HL-60 (cell line): ENCODE data around the gene ITGB2.

Experiments
- DNase-seq, 2 experiments: peaks; one replicate each; pipeline ENCODE4 v3.0.0-alpha.2; 2010 to 2020; ENCODE audit warnings: low read depth in 1 of 2, low spot score in 1 of 2
- H3K27ac ChIP-seq: fragments of 250-450 bp; sonication (Bioruptor Pico); replicated peaks from 2 replicates; pipeline ENCODE4 v1.5.1; 2020; ENCODE audit warnings: mild to moderate bottlenecking, moderate library complexity
- H3K27me3 ChIP-seq: fragments of 250-450 bp; sonication (Bioruptor Pico); 2 replicates; pipeline ENCODE4 v1.5.1; 2021; ENCODE audit warnings: mild to moderate bottlenecking, moderate library complexity; ENCODE audit not compliant: insufficient read depth, poor library complexity, severe bottlenecking
- H3K4me3 ChIP-seq: replicated peaks from 2 replicates; pipeline ENCODE4 v1.5.1; 2011; ENCODE audit warnings: mild to moderate bottlenecking, control low read depth, low read length; ENCODE audit not compliant: insufficient read depth
- CTCF ChIP-seq: IDR thresholded peaks from one replicate; pipeline ENCODE4 v1.5.1; 2011; ENCODE audit warnings: low read length, control low read depth, inconsistent platforms; ENCODE audit not compliant: insufficient read depth
- GABPA ChIP-seq: IDR thresholded peaks from 2 replicates; pipeline ENCODE4 v1.6.1; 2012; ENCODE audit warnings: low read depth
- POLR2AphosphoS5 ChIP-seq: IDR thresholded peaks from 2 replicates; pipeline ENCODE4 v1.6.1; 2012; ENCODE audit warnings: low read depth
- REST ChIP-seq: IDR thresholded peaks from 2 replicates; pipeline ENCODE4 v1.6.1; 2012; ENCODE audit warnings: low read depth; ENCODE audit not compliant: insufficient replicate concordance
- SPI1 ChIP-seq: IDR thresholded peaks from 2 replicates; pipeline ENCODE4 v1.6.1; 2012; ENCODE audit warnings: low read depth, mild to moderate bottlenecking, borderline replicate concordance

Gene ITGB2

GRCh38 chr21:44887807-44888580 is 32.7 kb downstream of the ITGB2 start:
- H3K27me3 ChIP-seq, result no peaks in the 10 kb centered on the region
- H3K27ac ChIP-seq, result no peak overlapping the region
- DNase-seq, result no peak
- no peak overlapping the region for H3K4me3 ChIP-seq
- TF ChIP-seq SPI1, result no peak
- no peak for TF ChIP-seq GABPA
- TF ChIP-seq CTCF, result no peak
- no peak for TF ChIP-seq REST
- TF ChIP-seq POLR2AphosphoS5, result no peak

GRCh38 chr21:44887126-44887806 is 33.4 kb downstream of the ITGB2 start:
- no peak overlapping the region for H3K4me3 ChIP-seq
- no peak for DNase-seq
- no peaks in the 10 kb centered on the region for H3K27me3 ChIP-seq
- H3K27ac ChIP-seq, result no peak overlapping the region
- TF ChIP-seq GABPA (no peak), CTCF (no peak), REST (no peak), POLR2AphosphoS5 (no peak), SPI1 (no peak)

- H3K4me3 ChIP-seq, result no peak overlapping the region
- no peak for TF ChIP-seq CTCF
- TF ChIP-seq REST, result no peak
- TF ChIP-seq GABPA, result no peak
- no peak for TF ChIP-seq SPI1
- no peak for TF ChIP-seq POLR2AphosphoS5
- no peak for DNase-seq
- H3K27ac ChIP-seq, result no peak overlapping the region
- H3K27me3 ChIP-seq, result no peaks in the 10 kb centered on the region
These were observed 34.3 kb downstream of the ITGB2 start for GRCh38 chr21:44886113-44887075.
